GM12878 (cell line): ENCODE data around the gene CARF. TPM values are rescaled to one million over a fixed set of nuclear protein-coding genes. Genes with fewer than 3 reads are reported as not detected.

ENCODE experiments used
- ATAC-seq: fragments of 200-7000 bp; cut with Tn5 transposase; 3 replicates; pipeline ENCODE4 v1.9.1; 2020; ENCODE audit warnings: mild to moderate bottlenecking, moderate library complexity
- BruUV-seq: library from RNA; stranded (reverse); fragments of 400-500 nt; replicated peaks from 2 replicates; lab custom pipeline; 2021; lab: Mats Ljungman, UMichigan
- CTCF ChIA-PET: fragments of 300-600 bp; sonication (Branson Sonifier 250); formaldehyde crosslinking; extraction: SDS; loops from one replicate; lab custom pipeline; 2021; ENCODE audit warnings: inconsistent platforms; lab: Yijun Ruan, JAX
- POLR2A ChIA-PET: fragments of 350-600 bp; formaldehyde crosslinking; extraction: SDS; loops from one replicate; lab custom pipeline; 2021; ENCODE audit warnings: inconsistent platforms; lab: Charles Lee
- RAD21 ChIA-PET: fragments of 300-600 bp; sonication (Branson Sonifier 250); formaldehyde crosslinking; loops from one replicate; lab custom pipeline; 2023; ENCODE audit warnings: antibody characterized with exemption; ENCODE audit not compliant: unreplicated experiment; lab: Charles Lee
- SMC1A ChIA-PET: fragments of 300-600 bp; sonication (Branson Sonifier 250); formaldehyde crosslinking; loops from one replicate; lab custom pipeline; 2023; ENCODE audit not compliant: unreplicated experiment, uncharacterized antibody; lab: Charles Lee
- DNase-seq: peaks from one replicate; pipeline ENCODE4 v3.0.0-alpha.2; 2011; ENCODE audit warnings: low read depth, low spot score
- FAIRE-seq: peaks from 3 replicates; lab custom pipeline; 2011; peaks lifted over from hg19 to GRCh38; lab: Jason Lieb, UNC
- H2AFZ ChIP-seq: 2 replicates; pipeline ENCODE4 v1.6.0; 2011; ENCODE audit warnings: low read depth, low read length, control low read depth; ENCODE audit not compliant: control insufficient read depth
- H3K27ac ChIP-seq: 2 replicates; pipeline ENCODE4 v1.5.1; 2011; ENCODE audit warnings: control low read depth; ENCODE audit not compliant: control insufficient read depth, insufficient read depth
- H3K27me3 ChIP-seq, 2 experiments: replicated peaks in 1 of 2; 2 replicates each; pipeline versions ENCODE4 v1.6.0 to v1.6.1; 2011; ENCODE audit warnings: low read length in 1 of 2; ENCODE audit not compliant: control insufficient read depth in 2 of 2, insufficient read depth in 2 of 2
- H3K36me3 ChIP-seq, 2 experiments: 2 replicates each; pipeline ENCODE4 v1.5.1; 2011; ENCODE audit warnings: low read length in 1 of 2; ENCODE audit not compliant: control insufficient read depth in 2 of 2, insufficient read depth in 2 of 2
- H3K4me1 ChIP-seq: 2 replicates; pipeline ENCODE4 v1.6.1; 2011; ENCODE audit warnings: mild to moderate bottlenecking, low read length, moderate library complexity, mixed read lengths; ENCODE audit not compliant: control insufficient read depth, insufficient read depth
- H3K4me2 ChIP-seq: 2 replicates; pipeline ENCODE4 v1.6.0; 2011; ENCODE audit warnings: control low read depth; ENCODE audit not compliant: control insufficient read depth, insufficient read depth
- H3K4me3 ChIP-seq: fragments of 200-600 bp; sonication (generic); 2 replicates; pipeline ENCODE4 v1.5.1; 2016
- H3K79me2 ChIP-seq: 2 replicates; pipeline ENCODE4 v1.6.0; 2011; ENCODE audit warnings: low read length; ENCODE audit not compliant: control insufficient read depth, insufficient read depth
- H3K9ac ChIP-seq: 2 replicates; pipeline ENCODE4 v1.8.0; 2011; ENCODE audit warnings: low read length, control low read depth, mixed read lengths; ENCODE audit not compliant: control insufficient read depth, insufficient read depth
- H3K9me3 ChIP-seq: replicated peaks from 3 replicates; pipeline ENCODE4 v1.5.1; 2011; ENCODE audit warnings: mild to moderate bottlenecking, low read length; ENCODE audit not compliant: control insufficient read depth, insufficient read depth
- H4K20me1 ChIP-seq: 2 replicates; pipeline ENCODE4 v1.6.0; 2011; ENCODE audit not compliant: control insufficient read depth, insufficient read depth
- ATF3 ChIP-seq: IDR thresholded peaks from 2 replicates; pipeline ENCODE4 v1.6.1; 2011; ENCODE audit warnings: low read depth, mild to moderate bottlenecking, low read length, moderate library complexity, borderline replicate concordance; ENCODE audit errors: extremely low read depth
- BHLHE40 ChIP-seq, 2 experiments: fragments of 450-650 bp in 1 of 2; IDR thresholded peaks; 2 replicates each; pipeline ENCODE4 v1.6.1; 2011 to 2017; ENCODE audit warnings: low read depth in 2 of 2, borderline replicate concordance in 1 of 2, improper control_type of control experiment in 1 of 2, low read length in 1 of 2, mild to moderate bottlenecking in 1 of 2
- BMI1 ChIP-seq: fragments of 450-650 bp; IDR thresholded peaks from 2 replicates; pipeline ENCODE4 v1.6.1; 2016; ENCODE audit warnings: mild to moderate bottlenecking, moderate library complexity, borderline replicate concordance
- CHD1 ChIP-seq: IDR thresholded peaks from 2 replicates; pipeline ENCODE4 v1.6.1; 2012; ENCODE audit warnings: low read depth, low read length, improper control_type of control experiment
- EP300 ChIP-seq, 2 experiments: fragments of 150-350 bp in 1 of 2; IDR thresholded peaks; 2 replicates each; pipeline ENCODE4 v1.6.1; 2011 to 2012; ENCODE audit warnings: low read depth in 2 of 2, low read length in 2 of 2, borderline replicate concordance in 1 of 2, improper control_type of control experiment in 1 of 2, inconsistent platforms in 1 of 2; ENCODE audit not compliant: control insufficient read depth in 1 of 2
- EZH2 ChIP-seq: IDR thresholded peaks from 2 replicates; pipeline ENCODE4 v1.6.1; 2012; ENCODE audit warnings: low read depth, mild to moderate bottlenecking, control low read depth, inconsistent platforms, low read length, borderline replicate concordance; ENCODE audit not compliant: control insufficient read depth
- IKZF2 ChIP-seq, 2 experiments: fragments of 450-650 bp; IDR thresholded peaks; 2 replicates each; pipeline ENCODE4 v1.6.1; 2017; ENCODE audit warnings: mild to moderate bottlenecking in 2 of 2, moderate library complexity in 2 of 2
- IRF3 ChIP-seq: fragments of 450-650 bp; IDR thresholded peaks from 2 replicates; pipeline ENCODE4 v1.6.1; 2014; ENCODE audit warnings: mild to moderate bottlenecking
- KAT2A ChIP-seq: conservative IDR thresholded peaks from 2 replicates; pipeline ENCODE4 v1.6.1; 2011; ENCODE audit warnings: low read depth, low read length; ENCODE audit not compliant: control insufficient read depth
- MTA2 ChIP-seq: fragments of 450-650 bp; IDR thresholded peaks from 2 replicates; pipeline ENCODE4 v1.6.1; 2016; ENCODE audit warnings: low read depth, mild to moderate bottlenecking, moderate library complexity
- POLR2AphosphoS2 ChIP-seq: IDR thresholded peaks from 2 replicates; pipeline ENCODE4 v1.6.1; 2011; ENCODE audit warnings: low read depth, mild to moderate bottlenecking, low read length, improper control_type of control experiment, moderate library complexity
- SPI1 ChIP-seq: IDR thresholded peaks from 2 replicates; pipeline ENCODE4 v1.6.1; 2011; ENCODE audit warnings: low read depth, mild to moderate bottlenecking, low read length, moderate library complexity, borderline replicate concordance; ENCODE audit not compliant: insufficient read depth
- SUPT20H ChIP-seq: IDR thresholded peaks from 2 replicates; pipeline ENCODE4 v1.6.1; 2011; ENCODE audit warnings: low read depth, mild to moderate bottlenecking, low read length, moderate library complexity, borderline replicate concordance; ENCODE audit not compliant: control insufficient read depth
- TARDBP ChIP-seq: IDR thresholded peaks from 2 replicates; pipeline ENCODE4 v1.6.1; 2016; ENCODE audit warnings: borderline replicate concordance
- YY1 ChIP-seq: IDR thresholded peaks from 2 replicates; pipeline ENCODE4 v1.6.1; 2011; ENCODE audit warnings: low read depth, mild to moderate bottlenecking, low read length
- ZBTB11 ChIP-seq: fragments of 450-650 bp; formaldehyde crosslinking; IDR thresholded peaks from 2 replicates; pipeline ENCODE4 v1.5.0; 2022; ENCODE audit warnings: mild to moderate bottlenecking, missing genetic modification characterization
- WGBS: methylation state at CpG from one replicate; pipeline ENCODE4 v1.1.6; 2016; ENCODE audit warnings: low lambda C conversion rate; ENCODE audit not compliant: insufficient replicate concordance, insufficient coverage; ENCODE audit errors: missing lambda C conversion rate; 5-methylcytosine and 5-hydroxymethylcytosine counted together
- in situ Hi-C: fragments of 300-500 bp; cut with MboI; formaldehyde crosslinking; loops from 9 replicates; pipeline ENCODE4 v1.14.3; 2018; ENCODE audit warnings: mixed read lengths
- intact Hi-C: fragments of 100-400 bp; cut with micrococcal nuclease; formaldehyde crosslinking; loops from one replicate; pipeline ENCODE4 v1.14.2; 2022; ENCODE audit not compliant: unreplicated experiment
- polyA plus RNA-seq, 11 experiments: library from polyadenylated mRNA; depleted of rRNA in 4 of 11; unstranded in 6 of 11; stranded (reverse) in 5 of 11; fragments of >200 nt; fragmentation: Nextera tagmentation in 4 of 11; fragmentation: Illumina TruSeq in 1 of 11; extraction: Ambion mirVana in 4 of 11; extraction: Trizol in 1 of 11; gene quantifications; 1 replicate in 1 of 11; 2 replicates in 10 of 11; pipeline versions ENCODE4 v1.2.1 to v1.2.3, GENCODE V29; 2011 to 2016; ENCODE audit warnings: inconsistent platforms in 2 of 11, missing spikeins in 2 of 11, low read depth in 1 of 11
- total RNA-seq, 4 experiments: library from RNA; depleted of rRNA in 3 of 4; stranded (reverse); fragments of >200 nt in 3 of 4; fragmentation: Illumina TruSeq in 1 of 4; extraction: Trizol in 1 of 4; gene quantifications; 2 replicates each; pipeline versions ENCODE4 v1.2.1 to v1.2.3, GENCODE V29; 2013 to 2021

Gene CARF
- total and polyA plus RNA-seq, 10 of the 15 experiments (the other 5 are each of a cell fraction or from before 2014, with no cell fraction given), result 1.8 to 11.5 (median 6.9) TPM

- no peaks in the 10 kb centered on the region for H3K36me3 ChIP-seq
- no peaks in the 10 kb centered on the region for H3K27me3 ChIP-seq
- H3K4me2 ChIP-seq, result no peak overlapping the region
- H3K9ac ChIP-seq, result no peak overlapping the region
- ChIA-PET SMC1A (no interaction called here), CTCF (interaction anchor here (1.3 kb wide), 1 partner anchor 10 kb away, joined by 4 read pairs; no protein-coding TSS in a partner anchor), RAD21 (no interaction called here)
- no peak for DNase-seq
- no peak for FAIRE-seq
- BruUV-seq, result no TSS peak
- H3K9me3 ChIP-seq, result no peaks in the 10 kb centered on the region
- TF ChIP-seq ZBTB11 (CRISPR knock-in tag) (no peak), BMI1 (no peak), TARDBP (no peak), IRF3 (no peak), EZH2 (no peak), YY1 (no peak), MTA2 (no peak), ATF3 (no peak), BHLHE40 (IDR thresholded peaks at IDR 0.05; ENCODE audit: borderline replicate concordance in 1 of 2, low read depth in 2 of 2, low read length in 1 of 2) (no peak), SUPT20H (no peak), SPI1 (no peak), EP300 (IDR thresholded peaks at IDR 0.05; ENCODE audit: borderline replicate concordance in 1 of 2, control insufficient read depth in 1 of 2, low read depth in 2 of 2, low read length in 2 of 2) (no peak), POLR2AphosphoS2 (no peak), KAT2A (no peak), IKZF2 (IDR thresholded peaks at IDR 0.05) (no peak), CHD1 (no peak)
- TF ChIP-seq, all 136 proteins: peak for 0
- Histone ChIP-seq H3K79me2 (no peaks in the 10 kb centered on the region), H3K4me1 (no peaks in the 10 kb centered on the region), H2AFZ (no peak overlapping the region), H3K4me3 (no peak overlapping the region), H4K20me1 (no peaks in the 10 kb centered on the region), H3K27ac (no peak overlapping the region)
- 100% methylated on average over 3 of the region's 3 CpGs for WGBS
- in situ Hi-C loops (no loop called here), intact Hi-C loops (no loop called here)
- ATAC-seq, result no peak
- POLR2A ChIA-PET, result no interaction called here
Observed at GRCh38 chr2:202990501-202990900, 78.4 kb downstream of the CARF start.
